Measurements from ENCODE around the gene BRIP1. TPM values are rescaled to one million over a fixed set of nuclear protein-coding genes. Genes with fewer than 3 reads are reported as not detected.

Gene BRIP1
- total and polyA plus RNA-seq, 10 of the 15 experiments (the other 5 are each of a cell fraction or from before 2014, with no cell fraction given), result 4.0 to 24.2 (median 12.8) TPM

- CTCF ChIA-PET, result interaction anchor here (0.7 to 1.9 kb wide), 4 partner anchors 10 to 122 kb away, joined by 3 to 4 read pairs (median 4); no protein-coding TSS in a partner anchor
- no peaks in the 10 kb centered on the region for H3K36me3 ChIP-seq (ENCODE audit: control insufficient read depth in 2 of 2, insufficient read depth in 2 of 2, low read length in 1 of 2)
Measured at GRCh38 chr17:61714300-61714699, 149.0 kb downstream of the BRIP1 start.

DNA sequence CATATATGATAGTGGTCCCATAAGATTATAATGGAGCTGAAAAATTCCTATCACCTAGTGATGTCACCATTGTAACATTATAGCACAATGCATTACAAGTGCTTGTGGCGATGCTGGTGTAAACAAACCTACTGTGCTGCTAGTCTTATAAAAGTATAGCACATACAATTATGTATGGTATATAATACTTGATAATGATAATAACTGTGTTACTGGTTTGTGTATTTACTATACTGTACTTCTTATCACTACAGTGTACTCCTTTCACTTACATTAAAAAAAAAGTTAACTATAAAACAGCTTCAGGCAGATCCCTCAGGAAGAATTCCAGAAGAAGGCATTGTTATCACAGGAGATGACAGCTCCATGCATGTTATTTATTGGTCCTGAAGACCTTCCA lies 150.3 kb downstream of the BRIP1 start:
- no peak for DNase-seq (ENCODE audit: low read depth, low spot score)
- no peak for ATAC-seq
- H3K9me3 ChIP-seq (replicated peaks; ENCODE audit: control insufficient read depth, insufficient read depth, low read length), result no peaks in the 10 kb centered on the region; the same call in 1 of the 3 replicates
- H3K4me3 ChIP-seq, result no peak overlapping the region
- H3K4me2 ChIP-seq (ENCODE audit: control insufficient read depth, insufficient read depth), result no peak overlapping the region
- no peaks in the 10 kb centered on the region for H3K27me3 ChIP-seq (replicated peaks in 1 of 2; ENCODE audit: control insufficient read depth in 2 of 2, insufficient read depth in 2 of 2, low read length in 1 of 2)
- H3K79me2 ChIP-seq (ENCODE audit: control insufficient read depth, insufficient read depth, low read length), result no peaks in the 10 kb centered on the region
- whole genome bisulfite sequencing (ENCODE audit: insufficient coverage, insufficient replicate concordance, low lambda C conversion rate, missing lambda C conversion rate), result 100% methylated on average over 1 of the region's 1 CpG
- SMC1A ChIA-PET (ENCODE audit: uncharacterized antibody, unreplicated experiment), result interaction anchor here (1.1 to 1.5 kb wide), 3 partner anchors 9 to 42 kb away, joined by 3 to 6 read pairs (median 5); no protein-coding TSS in a partner anchor
- in situ Hi-C loops (cut with MboI) (no loop called here), intact Hi-C loops (cut with micrococcal nuclease; ENCODE audit: unreplicated experiment) (no loop called here)
- H4K20me1 ChIP-seq (ENCODE audit: control insufficient read depth, insufficient read depth), result no peaks in the 10 kb centered on the region
- RAD21 ChIA-PET (ENCODE audit: unreplicated experiment), result interaction anchor here (0.9 kb wide), 1 partner anchor 11 kb away, joined by 3 read pairs; no protein-coding TSS in a partner anchor
- H3K36me3 ChIP-seq (ENCODE audit: control insufficient read depth in 2 of 2, insufficient read depth in 2 of 2, low read length in 1 of 2), result no peaks in the 10 kb centered on the region; a peak in 1 of 4 replicates
- H3K4me1 ChIP-seq (ENCODE audit: control insufficient read depth, insufficient read depth, low read length), result no peaks in the 10 kb centered on the region
- CTCF ChIA-PET, result interaction anchor here (0.5 to 1.9 kb wide), 4 partner anchors 14 to 124 kb away, joined by 3 to 4 read pairs (median 4); no protein-coding TSS in a partner anchor
- no peak overlapping the region for H3K27ac ChIP-seq (ENCODE audit: control insufficient read depth, insufficient read depth)
- POLR2A ChIA-PET, result no interaction called here
- H2AFZ ChIP-seq (ENCODE audit: control insufficient read depth, low read depth, low read length), result no peak overlapping the region
- BruUV-seq (replicated peaks), result no TSS peak
- no peak for FAIRE-seq
- H3K9ac ChIP-seq (ENCODE audit: control insufficient read depth, insufficient read depth, low read length), result no peak overlapping the region
- TF ChIP-seq NR2C1 (IDR thresholded peaks at IDR 0.05) (no peak), ETV6 (conservative IDR thresholded peaks at IDR 0.05 in 1 of 2, IDR thresholded peaks at IDR 0.05 in 1 of 2; ENCODE audit: borderline replicate concordance in 1 of 2, low read depth in 1 of 2) (peak in 1 of 2 experiments; percentile 92; a peak in 2 of 4 replicates), SIN3A (IDR thresholded peaks at IDR 0.05; ENCODE audit: low read depth, low read length) (no peak), DPF2 (IDR thresholded peaks at IDR 0.05) (no peak), NFXL1 (IDR thresholded peaks at IDR 0.05; ENCODE audit: borderline replicate concordance) (peak; percentile 65; the same call in 1 of the 2 replicates), BHLHE40 (IDR thresholded peaks at IDR 0.05; ENCODE audit: borderline replicate concordance in 1 of 2, low read depth in 2 of 2, low read length in 1 of 2) (no peak), CBFB (IDR thresholded peaks at IDR 0.05; ENCODE audit: low read depth) (no peak)
- TF ChIP-seq, protein P1, sequence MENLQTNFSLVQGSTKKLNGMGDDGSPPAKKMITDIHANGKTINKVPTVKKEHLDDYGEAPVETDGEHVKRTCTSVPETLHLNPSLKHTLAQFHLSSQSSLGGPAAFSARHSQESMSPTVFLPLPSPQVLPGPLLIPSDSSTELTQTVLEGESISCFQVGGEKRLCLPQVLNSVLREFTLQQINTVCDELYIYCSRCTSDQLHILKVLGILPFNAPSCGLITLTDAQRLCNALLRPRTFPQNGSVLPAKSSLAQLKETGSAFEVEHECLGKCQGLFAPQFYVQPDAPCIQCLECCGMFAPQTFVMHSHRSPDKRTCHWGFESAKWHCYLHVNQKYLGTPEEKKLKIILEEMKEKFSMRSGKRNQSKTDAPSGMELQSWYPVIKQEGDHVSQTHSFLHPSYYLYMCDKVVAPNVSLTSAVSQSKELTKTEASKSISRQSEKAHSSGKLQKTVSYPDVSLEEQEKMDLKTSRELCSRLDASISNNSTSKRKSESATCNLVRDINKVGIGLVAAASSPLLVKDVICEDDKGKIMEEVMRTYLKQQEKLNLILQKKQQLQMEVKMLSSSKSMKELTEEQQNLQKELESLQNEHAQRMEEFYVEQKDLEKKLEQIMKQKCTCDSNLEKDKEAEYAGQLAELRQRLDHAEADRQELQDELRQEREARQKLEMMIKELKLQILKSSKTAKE (IDR thresholded peaks at IDR 0.05; ENCODE audit: low read depth, poor library complexity, severe bottlenecking), result no peak

More at GRCh38 chr17:61714300-61714699, 149.0 kb downstream of the BRIP1 start:
- intact Hi-C loops (cut with micrococcal nuclease; ENCODE audit: unreplicated experiment) (no loop called here), in situ Hi-C loops (cut with MboI) (no loop called here)
- 93% methylated on average over 2 of the region's 2 CpGs for WGBS (ENCODE audit: insufficient coverage, insufficient replicate concordance, low lambda C conversion rate, missing lambda C conversion rate)
- Histone ChIP-seq H3K4me1 (ENCODE audit: control insufficient read depth, insufficient read depth, low read length) (no peaks in the 10 kb centered on the region), H3K27me3 (replicated peaks in 1 of 2; ENCODE audit: control insufficient read depth in 2 of 2, insufficient read depth in 2 of 2, low read length in 1 of 2) (no peaks in the 10 kb centered on the region), H4K20me1 (ENCODE audit: control insufficient read depth, insufficient read depth) (no peaks in the 10 kb centered on the region), H3K27ac (ENCODE audit: control insufficient read depth, insufficient read depth) (no peak overlapping the region), H3K4me3 (no peak overlapping the region), H3K79me2 (ENCODE audit: control insufficient read depth, insufficient read depth, low read length) (no peaks in the 10 kb centered on the region), H3K4me2 (ENCODE audit: control insufficient read depth, insufficient read depth) (no peak overlapping the region), H3K9me3 (replicated peaks; ENCODE audit: control insufficient read depth, insufficient read depth, low read length) (no peaks in the 10 kb centered on the region; the same call in 1 of the 3 replicates), H3K9ac (ENCODE audit: control insufficient read depth, insufficient read depth, low read length) (no peak overlapping the region), H2AFZ (ENCODE audit: control insufficient read depth, low read depth, low read length) (no peak overlapping the region)
- FAIRE-seq (no peak), DNase-seq (ENCODE audit: low read depth, low spot score) (no peak), ATAC-seq (no peak)
- POLR2A ChIA-PET, result interaction anchor here (0.6 to 0.9 kb wide), 2 partner anchors 9 to 98 kb away, joined by 3 read pairs; no protein-coding TSS in a partner anchor
- SMC1A ChIA-PET (ENCODE audit: uncharacterized antibody, unreplicated experiment), result interaction anchor here (1.1 to 1.3 kb wide), 2 partner anchors 10 to 15 kb away, joined by 3 to 6 read pairs; no protein-coding TSS in a partner anchor
- no TSS peak for BruUV-seq (replicated peaks)
- RAD21 ChIA-PET (ENCODE audit: unreplicated experiment), result no interaction called here
- no peak for TF ChIP-seq POLR2A (IDR thresholded peaks at IDR 0.05; ENCODE audit: low read depth, low read length)
- TF ChIP-seq ETV6 (conservative IDR thresholded peaks at IDR 0.05 in 1 of 2, IDR thresholded peaks at IDR 0.05 in 1 of 2; ENCODE audit: borderline replicate concordance in 1 of 2, low read depth in 1 of 2), result 0 out of 4 replicates have a peak, but pooled peaks of 1 of the 2 experiments have one; percentile 61
- TF ChIP-seq TCF12 (IDR thresholded peaks at IDR 0.05; ENCODE audit: low read depth, low read length), result no peak
- peak; percentile 76; the same call in 1 of the 2 replicates for TF ChIP-seq NFXL1 (IDR thresholded peaks at IDR 0.05; ENCODE audit: borderline replicate concordance)
- TF ChIP-seq ELK1 (IDR thresholded peaks at IDR 0.05; ENCODE audit: low read depth, low read length), result no peak
